ENCODE results near the gene MVB12B. TPM values are rescaled to one million over a fixed set of nuclear protein-coding genes. Genes with fewer than 3 reads are reported as not detected.
A peak's percentile ranks its signal among the peaks of the same experiment; 100 is the strongest.

MVB12B gene
- total and polyA plus RNA-seq, 3 donors from 2014 or later: 13.6 to 30.7 (median 26.2) TPM

GRCh38 chr9:126318858-126319257, 7.8 kb upstream of the MVB12B start:
- H3K27ac ChIP-seq: no peak overlapping the region
- intact Hi-C loops (cut with DNase I; ENCODE audit: low total_unique reads): no loop called here
- H3K27me3 ChIP-seq: no peaks in the 10 kb centered on the region
- H3K4me1 ChIP-seq: no peaks in the 10 kb centered on the region
- DNase-seq: no peak
- H3K9me3 ChIP-seq: no peaks in the 10 kb centered on the region
- TF ChIP-seq POLR2A (IDR thresholded peaks at IDR 0.05): no peak
- no peak for TF ChIP-seq CTCF (IDR thresholded peaks at IDR 0.05)
- H3K4me3 ChIP-seq: no peak overlapping the region
- H3K36me3 ChIP-seq (ENCODE audit: low read depth, missing control alignments): no peaks in the 10 kb centered on the region
- WGBS, 2 donors: 89 to 94% methylated on average over 6 of the region's 6 CpGs

- H3K36me3 ChIP-seq (ENCODE audit: low read depth, missing control alignments): no peaks in the 10 kb centered on the region
- H3K4me3 ChIP-seq: no peak overlapping the region
- H3K4me1 ChIP-seq: no peaks in the 10 kb centered on the region
- 81 to 83% methylated on average over 5 of the region's 5 CpGs for whole genome bisulfite sequencing, 2 donors
- no peak for DNase-seq
- H3K9me3 ChIP-seq: no peaks in the 10 kb centered on the region
- intact Hi-C loops (cut with DNase I; ENCODE audit: low total_unique reads): no loop called here
- no peaks in the 10 kb centered on the region for H3K27me3 ChIP-seq
- no peak overlapping the region for H3K27ac ChIP-seq
- TF ChIP-seq POLR2A (IDR thresholded peaks at IDR 0.05): no peak
- TF ChIP-seq CTCF (IDR thresholded peaks at IDR 0.05): no peak
Measured at GRCh38 chr9:126319671-126320070, 7.0 kb upstream of the MVB12B start.

GRCh38 chr9:126320158-126320922, 6.3 kb upstream of the MVB12B start:
- TF ChIP-seq CTCF (IDR thresholded peaks at IDR 0.05) (no peak), POLR2A (IDR thresholded peaks at IDR 0.05) (no peak)
- 71 to 77% methylated on average over 4 of the region's 4 CpGs for WGBS, 2 donors
- no peak for DNase-seq
- Histone ChIP-seq H3K4me1 (no peaks in the 10 kb centered on the region), H3K27ac (no peak overlapping the region), H3K27me3 (no peaks in the 10 kb centered on the region), H3K36me3 (ENCODE audit: low read depth, missing control alignments) (no peaks in the 10 kb centered on the region), H3K4me3 (no peak overlapping the region), H3K9me3 (no peaks in the 10 kb centered on the region)
- intact Hi-C loops (cut with DNase I; ENCODE audit: low total_unique reads): no loop called here

GRCh38 chr9:126321742-126322141, 4.9 kb upstream of the MVB12B start:
- WGBS, 2 donors: 63 to 97% methylated on average over 1 of the region's 1 CpG
- Histone ChIP-seq H3K27ac (no peak overlapping the region), H3K4me1 (peaks cover 5% of the 10 kb centered on the region), H3K27me3 (no peaks in the 10 kb centered on the region), H3K9me3 (no peaks in the 10 kb centered on the region), H3K4me3 (no peak overlapping the region), H3K36me3 (ENCODE audit: low read depth, missing control alignments) (no peaks in the 10 kb centered on the region)
- no peak for DNase-seq
- no peak for TF ChIP-seq CTCF (IDR thresholded peaks at IDR 0.05)
- TF ChIP-seq POLR2A (IDR thresholded peaks at IDR 0.05): no peak
- intact Hi-C loops (cut with DNase I; ENCODE audit: low total_unique reads): no loop called here

- H3K27ac ChIP-seq: peak overlapping the region; percentile 84 to 89
- H3K36me3 ChIP-seq (ENCODE audit: low read depth, missing control alignments): no peaks in the 10 kb centered on the region
- peak overlapping the region; percentile 61 to 64 for H3K4me3 ChIP-seq
- WGBS, 2 donors: 57 to 59% methylated on average over 5 to 6 of the region's 6 CpGs
- no peak for TF ChIP-seq POLR2A (IDR thresholded peaks at IDR 0.05)
- no peak for TF ChIP-seq CTCF (IDR thresholded peaks at IDR 0.05)
- no peaks in the 10 kb centered on the region for H3K9me3 ChIP-seq
- no peaks in the 10 kb centered on the region for H3K27me3 ChIP-seq
- H3K4me1 ChIP-seq: peaks cover 13% of the 10 kb centered on the region
- no peak for DNase-seq
- intact Hi-C loops (cut with DNase I; ENCODE audit: low total_unique reads): no loop called here
Measured at GRCh38 chr9:126325821-126326220, 808 bp upstream of the MVB12B start.

Measured in testis (tissue), 3 donors.